OCI-LY3 (cell line): ENCODE results near the gene GPR132.

Experiments used
- CTCF ChIP-seq: fragments of 200-600, 300-600 bp; sonication (generic); IDR thresholded peaks from 2 replicates; pipeline ENCODE4 v1.5.1; 2014; ENCODE audit warnings: antibody characterized with exemption, low read length, low read depth
- EZH2phosphoT487 ChIP-seq: fragments of 200-600 bp; shearing (Covaris generic); IDR thresholded peaks from 2 replicates; pipeline ENCODE4 v1.6.1; 2018; ENCODE audit warnings: antibody characterized with exemption, mixed run types, low read depth

- TF ChIP-seq CTCF (no peak), EZH2phosphoT487 (no peak)
These were observed 23.0 kb upstream of the GPR132 start for GRCh38 chr14:105087963-105088811.
